ENCODE data around the gene METTL24. TPM values are rescaled to one million over a fixed set of nuclear protein-coding genes. Genes with fewer than 3 reads are reported as not detected.

The METTL24 gene
- total and polyA plus RNA-seq, 10 of the 15 experiments (the other 5 are each of a cell fraction or from before 2014, with no cell fraction given) = 0.20 TPM; not detected in 9

GRCh38 chr6:110342759-110343158, 15.4 kb downstream of the METTL24 start (continued):
- TF ChIP-seq BCLAF1 (IDR thresholded peaks at IDR 0.05) (no peak), TCF3 (IDR thresholded peaks at IDR 0.05; ENCODE audit: borderline replicate concordance, insufficient read depth, low read depth, low read length) (no peak), ZNF622 (IDR thresholded peaks at IDR 0.05) (no peak), MLLT1 (IDR thresholded peaks at IDR 0.05) (no peak)

DNA sequence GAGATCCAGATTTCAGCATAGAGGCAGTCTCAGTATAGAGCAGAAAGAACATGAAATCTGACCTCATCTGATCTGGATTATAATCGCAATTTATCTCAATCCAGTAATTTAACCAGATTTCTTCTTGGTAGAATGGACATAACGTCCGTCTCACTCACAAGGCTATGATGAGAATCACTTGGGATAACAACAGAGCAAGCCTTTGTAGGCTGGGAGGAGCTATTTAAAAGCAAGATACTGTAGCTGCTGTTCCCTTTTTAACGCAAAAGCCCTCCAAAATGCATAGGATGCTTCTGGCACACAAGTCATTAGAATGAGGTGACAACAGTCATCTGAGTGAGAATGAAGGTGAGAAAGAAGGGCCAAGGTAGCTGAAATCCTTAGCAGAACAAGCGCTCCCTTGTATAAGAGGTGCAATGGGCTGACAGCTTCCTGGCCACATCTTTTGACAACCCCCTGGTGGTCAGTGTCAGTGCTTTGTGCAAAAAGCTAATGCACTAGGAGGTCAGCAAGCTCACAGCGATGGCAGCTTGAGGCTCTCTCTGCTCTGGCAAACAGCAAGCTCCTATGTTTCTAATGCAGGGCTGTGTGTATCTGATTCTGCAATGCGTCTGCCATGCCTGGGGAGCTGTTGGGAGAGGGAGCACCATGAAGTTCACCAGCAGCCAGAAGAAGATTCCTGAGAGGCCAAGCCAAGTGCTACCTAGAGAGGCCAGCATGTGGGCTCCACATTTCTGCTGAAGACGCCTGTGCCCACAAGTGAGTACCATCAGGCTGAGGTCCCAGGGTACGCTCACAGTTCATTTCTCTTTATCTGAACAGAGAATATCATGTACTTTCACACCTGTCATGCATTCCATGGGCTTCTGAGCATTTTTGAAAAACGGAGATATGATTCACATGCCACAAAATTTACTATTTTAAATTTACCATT, 16.2 kb downstream of the METTL24 start:
- Histone ChIP-seq H3K4me3 (no peak overlapping the region), H3K27ac (ENCODE audit: control insufficient read depth, insufficient read depth) (no peak overlapping the region), H2AFZ (ENCODE audit: control insufficient read depth, low read depth, low read length) (no peak overlapping the region), H3K9ac (ENCODE audit: control insufficient read depth, insufficient read depth, low read length) (no peak overlapping the region), H3K79me2 (ENCODE audit: control insufficient read depth, insufficient read depth, low read length) (no peaks in the 10 kb centered on the region), H4K20me1 (ENCODE audit: control insufficient read depth, insufficient read depth) (no peaks in the 10 kb centered on the region), H3K4me2 (ENCODE audit: control insufficient read depth, insufficient read depth) (no peak overlapping the region), H3K27me3 (replicated peaks in 1 of 2; ENCODE audit: control insufficient read depth in 2 of 2, insufficient read depth in 2 of 2, low read length in 1 of 2) (no peaks in the 10 kb centered on the region), H3K4me1 (ENCODE audit: control insufficient read depth, insufficient read depth, low read length) (no peaks in the 10 kb centered on the region), H3K36me3 (ENCODE audit: control insufficient read depth in 2 of 2, insufficient read depth in 2 of 2, low read length in 1 of 2) (no peaks in the 10 kb centered on the region), H3K9me3 (replicated peaks; ENCODE audit: control insufficient read depth, insufficient read depth, low read length) (no peaks in the 10 kb centered on the region)
- no peak for DNase-seq (ENCODE audit: low read depth, low spot score)
- BruUV-seq (replicated peaks) = no TSS peak
- 31% methylated on average over 10 of the region's 10 CpGs for WGBS (ENCODE audit: insufficient coverage, insufficient replicate concordance, low lambda C conversion rate, missing lambda C conversion rate)
- ChIA-PET CTCF (interaction anchor here (0.8 to 1.5 kb wide), 3 partner anchors 14 to 162 kb away, joined by 3 to 5 read pairs (median 4); partner anchors contain the start of genes CDC40 and WASF1), SMC1A (ENCODE audit: uncharacterized antibody, unreplicated experiment) (interaction anchor here (1.0 kb wide), 1 partner anchor 164 kb away, joined by 4 read pairs; no protein-coding TSS in a partner anchor), RAD21 (ENCODE audit: unreplicated experiment) (interaction anchor here (1.3 to 1.4 kb wide), 2 partner anchors 162 to 163 kb away, joined by 3 to 10 read pairs; partner anchors contain the start of genes CDC40 and WASF1), POLR2A (no interaction called here)
- intact Hi-C loops (cut with micrococcal nuclease; ENCODE audit: unreplicated experiment) (no loop called here), in situ Hi-C loops (cut with MboI) (no loop called here)
- no peak for FAIRE-seq
- ATAC-seq = peak; percentile 52; the same call in 2 of the 3 replicates
- no peak for TF ChIP-seq PAX8 (IDR thresholded peaks at IDR 0.05)
- no peak for TF ChIP-seq RELB (IDR thresholded peaks at IDR 0.05; ENCODE audit: low read depth)
- TF ChIP-seq, protein P1, sequence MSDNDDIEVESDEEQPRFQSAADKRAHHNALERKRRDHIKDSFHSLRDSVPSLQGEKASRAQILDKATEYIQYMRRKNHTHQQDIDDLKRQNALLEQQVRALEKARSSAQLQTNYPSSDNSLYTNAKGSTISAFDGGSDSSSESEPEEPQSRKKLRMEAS (IDR thresholded peaks at IDR 0.05; ENCODE audit: low read depth, low read length) = no peak
- TF ChIP-seq RAD21 (IDR thresholded peaks at IDR 0.05; ENCODE audit: insufficient read depth, low read depth, low read length) = peak; percentile 29; the same call in 1 of the 2 replicates
- TF ChIP-seq, protein P2, sequence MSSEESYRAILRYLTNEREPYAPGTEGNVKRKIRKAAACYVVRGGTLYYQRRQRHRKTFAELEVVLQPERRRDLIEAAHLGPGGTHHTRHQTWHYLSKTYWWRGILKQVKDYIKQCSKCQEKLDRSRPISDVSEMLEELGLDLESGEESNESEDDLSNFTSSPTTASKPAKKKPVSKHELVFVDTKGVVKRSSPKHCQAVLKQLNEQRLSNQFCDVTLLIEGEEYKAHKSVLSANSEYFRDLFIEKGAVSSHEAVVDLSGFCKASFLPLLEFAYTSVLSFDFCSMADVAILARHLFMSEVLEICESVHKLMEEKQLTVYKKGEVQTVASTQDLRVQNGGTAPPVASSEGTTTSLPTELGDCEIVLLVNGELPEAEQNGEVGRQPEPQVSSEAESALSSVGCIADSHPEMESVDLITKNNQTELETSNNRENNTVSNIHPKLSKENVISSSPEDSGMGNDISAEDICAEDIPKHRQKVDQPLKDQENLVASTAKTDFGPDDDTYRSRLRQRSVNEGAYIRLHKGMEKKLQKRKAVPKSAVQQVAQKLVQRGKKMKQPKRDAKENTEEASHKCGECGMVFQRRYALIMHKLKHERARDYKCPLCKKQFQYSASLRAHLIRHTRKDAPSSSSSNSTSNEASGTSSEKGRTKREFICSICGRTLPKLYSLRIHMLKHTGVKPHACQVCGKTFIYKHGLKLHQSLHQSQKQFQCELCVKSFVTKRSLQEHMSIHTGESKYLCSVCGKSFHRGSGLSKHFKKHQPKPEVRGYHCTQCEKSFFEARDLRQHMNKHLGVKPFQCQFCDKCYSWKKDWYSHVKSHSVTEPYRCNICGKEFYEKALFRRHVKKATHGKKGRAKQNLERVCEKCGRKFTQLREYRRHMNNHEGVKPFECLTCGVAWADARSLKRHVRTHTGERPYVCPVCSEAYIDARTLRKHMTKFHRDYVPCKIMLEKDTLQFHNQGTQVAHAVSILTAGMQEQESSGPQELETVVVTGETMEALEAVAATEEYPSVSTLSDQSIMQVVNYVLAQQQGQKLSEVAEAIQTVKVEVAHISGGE (CRISPR knock-in tag; IDR thresholded peaks at IDR 0.05) = no peak
- no peak for TF ChIP-seq RUNX3 (IDR thresholded peaks at IDR 0.05; ENCODE audit: low read length)

Measured in GM12878 (cell line).